ENCODE results near the gene DCC.

DCC gene

GRCh38 chr18:53551868-53552426 is 1212.0 kb downstream of the DCC start:
- no peak for DNase-seq

- no peak for DNase-seq
Measured at GRCh38 chr18:53553030-53553429, 1213.0 kb downstream of the DCC start.

DNA sequence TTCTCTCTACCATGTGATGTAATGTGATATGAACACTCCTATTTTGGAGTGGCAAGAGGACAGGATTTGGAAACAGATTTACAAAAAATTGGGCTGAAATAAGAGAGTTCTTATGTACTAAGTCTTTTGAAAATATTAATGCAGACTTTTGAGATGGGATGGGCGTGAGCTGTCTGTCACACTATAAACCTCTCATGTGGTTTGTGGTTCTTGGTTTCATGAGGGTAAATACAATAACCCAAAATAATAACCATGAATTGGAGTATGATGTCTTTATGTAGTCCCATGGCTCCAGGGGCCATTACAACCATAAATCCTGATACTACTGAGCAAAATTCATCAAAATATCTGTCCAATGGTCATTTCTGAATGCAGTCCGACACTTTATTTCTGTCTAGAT is 1216.5 kb downstream of the DCC start:
- no peak for DNase-seq

GRCh38 chr18:53560546-53560945 is 1220.5 kb downstream of the DCC start:
- DNase-seq = no peak

GRCh38 chr18:53566626-53567025 is 1226.6 kb downstream of the DCC start:
- no peak for DNase-seq

DNA sequence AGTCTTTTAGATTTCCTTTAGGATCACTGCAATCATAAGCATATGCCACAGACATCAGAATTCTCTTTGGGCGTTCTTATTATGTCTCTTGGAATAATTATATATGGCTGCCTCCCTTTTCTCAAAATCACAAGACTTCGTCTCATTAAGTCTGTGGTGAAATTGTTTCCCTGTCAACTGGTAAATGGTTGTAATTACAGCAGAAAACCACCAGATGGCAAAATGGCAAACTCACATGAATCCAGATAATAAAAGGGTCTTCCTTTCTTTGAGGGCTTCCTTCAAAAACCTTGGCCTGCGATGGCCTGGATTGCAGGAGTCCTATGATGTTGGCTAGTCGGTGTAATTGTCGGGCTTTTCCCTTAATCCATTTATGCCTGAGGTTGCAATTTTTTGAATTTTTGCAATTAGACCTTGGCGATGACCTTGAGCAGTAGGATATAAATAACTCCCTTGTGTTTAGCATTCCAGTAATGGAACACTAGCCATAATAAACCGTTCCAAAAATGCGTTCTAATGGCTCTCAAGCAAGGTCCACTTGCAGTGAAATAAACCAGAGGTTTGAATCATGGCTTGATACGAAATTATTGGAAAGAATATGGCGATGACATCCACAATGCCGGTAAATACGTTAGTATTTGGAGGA is 1228.1 kb downstream of the DCC start:
- no peak for DNase-seq

Data from right forelimb (tissue), 1 donor.